ENCODE data around the gene TRAPPC11. TPM values are rescaled to one million over a fixed set of nuclear protein-coding genes. Genes with fewer than 3 reads are reported as not detected.

TRAPPC11 gene
- total RNA-seq, 1 experiment from 2014 or later, result 29.1 TPM

- Histone ChIP-seq H3K4me1 (ENCODE audit: insufficient read depth, low read length, poor library complexity, severe bottlenecking) (no peaks in the 10 kb centered on the region), H3K36me3 (ENCODE audit: insufficient read depth, low read length, poor library complexity, severe bottlenecking) (no peaks in the 10 kb centered on the region), H3K9me3 (ENCODE audit: low read depth, low read length, poor library complexity, severe bottlenecking) (no peaks in the 10 kb centered on the region), H3K27ac (ENCODE audit: low read depth, low read length, poor library complexity, severe bottlenecking) (no peak overlapping the region), H3K4me3 (ENCODE audit: low read depth, low read length, poor library complexity, severe bottlenecking) (no peak overlapping the region), H3K27me3 (replicated peaks; ENCODE audit: insufficient read depth, low read depth, low read length, poor library complexity) (peaks cover 5% of the 10 kb centered on the region)
- ChIA-PET CTCF (no interaction called here), POLR2A (ENCODE audit: low non-redundant PET) (no interaction called here)
- TF ChIP-seq CTCF (conservative IDR thresholded peaks at IDR 0.05; ENCODE audit: low read depth, low read length) (no peak), EZH2 (IDR thresholded peaks at IDR 0.05; ENCODE audit: borderline replicate concordance, low read depth, low read length, poor library complexity, severe bottlenecking) (no peak)
- intact Hi-C loops (cut with micrococcal nuclease; ENCODE audit: unreplicated experiment), result no loop called here
- DNase-seq (ENCODE audit: low spot score), result no peak
- BruUV-seq (replicated peaks), result no TSS peak
Observed at GRCh38 chr4:183755596-183755995, 96.5 kb downstream of the TRAPPC11 start.

- no peaks in the 10 kb centered on the region for H3K4me1 ChIP-seq (ENCODE audit: insufficient read depth, low read length, poor library complexity, severe bottlenecking)
- peaks cover 6% of the 10 kb centered on the region for H3K27me3 ChIP-seq (replicated peaks; ENCODE audit: insufficient read depth, low read depth, low read length, poor library complexity)
- H3K9me3 ChIP-seq (ENCODE audit: low read depth, low read length, poor library complexity, severe bottlenecking), result no peaks in the 10 kb centered on the region
- no peaks in the 10 kb centered on the region for H3K36me3 ChIP-seq (ENCODE audit: insufficient read depth, low read length, poor library complexity, severe bottlenecking)
- H3K27ac ChIP-seq (ENCODE audit: low read depth, low read length, poor library complexity, severe bottlenecking), result no peak overlapping the region
- intact Hi-C loops (cut with micrococcal nuclease; ENCODE audit: unreplicated experiment), result no loop called here
- no TSS peak for BruUV-seq (replicated peaks)
- ChIA-PET CTCF (no interaction called here), POLR2A (ENCODE audit: low non-redundant PET) (no interaction called here)
- H3K4me3 ChIP-seq (ENCODE audit: low read depth, low read length, poor library complexity, severe bottlenecking), result no peak overlapping the region
- TF ChIP-seq CTCF (conservative IDR thresholded peaks at IDR 0.05; ENCODE audit: low read depth, low read length) (no peak), EZH2 (IDR thresholded peaks at IDR 0.05; ENCODE audit: borderline replicate concordance, low read depth, low read length, poor library complexity, severe bottlenecking) (no peak)
- no peak for DNase-seq (ENCODE audit: low spot score)
Observed at GRCh38 chr4:183757060-183757459, 98.0 kb downstream of the TRAPPC11 start.

- ChIA-PET CTCF (interaction anchor here (0.7 kb wide), 1 partner anchor 1127 kb away, joined by 3 read pairs; no protein-coding TSS in a partner anchor), POLR2A (ENCODE audit: low non-redundant PET) (no interaction called here)
- Histone ChIP-seq H3K4me1 (ENCODE audit: insufficient read depth, low read length, poor library complexity, severe bottlenecking) (no peaks in the 10 kb centered on the region), H3K4me3 (ENCODE audit: low read depth, low read length, poor library complexity, severe bottlenecking) (no peak overlapping the region), H3K27me3 (replicated peaks; ENCODE audit: insufficient read depth, low read depth, low read length, poor library complexity) (peaks cover 6% of the 10 kb centered on the region), H3K9me3 (ENCODE audit: low read depth, low read length, poor library complexity, severe bottlenecking) (no peaks in the 10 kb centered on the region), H3K27ac (ENCODE audit: low read depth, low read length, poor library complexity, severe bottlenecking) (no peak overlapping the region), H3K36me3 (ENCODE audit: insufficient read depth, low read length, poor library complexity, severe bottlenecking) (no peaks in the 10 kb centered on the region)
- no TSS peak for BruUV-seq (replicated peaks)
- intact Hi-C loops (cut with micrococcal nuclease; ENCODE audit: unreplicated experiment), result no loop called here
- DNase-seq (ENCODE audit: low spot score), result no peak
- TF ChIP-seq CTCF (conservative IDR thresholded peaks at IDR 0.05; ENCODE audit: low read depth, low read length) (peak; percentile 35), EZH2 (IDR thresholded peaks at IDR 0.05; ENCODE audit: borderline replicate concordance, low read depth, low read length, poor library complexity, severe bottlenecking) (no peak)
Observed at GRCh38 chr4:183758061-183758757, 99.1 kb downstream of the TRAPPC11 start.

All from A673 (cell line).